Medulla oblongata (tissue), 1 donor: ENCODE results near the gene CNTN3.

ENCODE experiments used
- DNase-seq: peaks from one replicate; pipeline ENCODE4 v3.0.0-alpha.2; 2015; ENCODE audit errors: extremely low spot score

CNTN3 gene

DNA sequence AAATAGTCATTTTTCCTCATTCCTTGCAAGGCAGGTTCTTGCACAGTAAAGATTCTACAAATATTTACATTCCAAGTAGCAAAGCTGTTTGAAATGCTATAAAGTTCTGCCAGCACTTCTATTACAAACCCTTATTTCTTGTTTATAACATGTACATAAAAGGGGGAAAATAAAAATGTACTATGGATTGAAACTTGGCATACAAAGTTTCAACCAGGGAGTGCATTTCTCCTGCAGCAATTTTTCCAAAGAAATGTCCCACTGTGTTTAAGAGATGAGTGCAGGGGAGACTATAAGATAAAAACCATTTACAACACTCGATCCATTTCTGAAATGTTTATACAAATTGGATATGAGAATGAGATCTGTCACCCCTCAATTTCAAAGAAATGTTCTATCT is 3.3 kb downstream of the CNTN3 start:
- DNase-seq, result no peak

DNA sequence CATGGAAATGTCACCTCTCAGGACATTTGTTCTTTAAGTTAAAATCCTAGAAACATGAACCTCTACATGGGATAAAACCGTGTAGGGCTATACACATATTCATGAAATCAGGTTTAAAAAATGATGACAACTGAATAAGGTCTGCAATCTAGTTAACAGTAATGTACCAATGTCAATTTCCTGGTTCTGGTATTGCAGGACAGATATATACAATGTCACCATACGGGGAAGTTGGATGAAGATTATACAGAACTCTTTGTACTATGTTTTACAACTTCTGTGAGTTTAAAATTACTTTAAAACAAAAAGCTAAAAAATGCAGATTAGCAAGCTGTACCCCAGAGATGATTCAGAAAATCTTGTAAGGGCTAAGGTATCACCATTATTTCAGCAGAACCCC is 6.7 kb downstream of the CNTN3 start:
- DNase-seq, result no peak

DNA sequence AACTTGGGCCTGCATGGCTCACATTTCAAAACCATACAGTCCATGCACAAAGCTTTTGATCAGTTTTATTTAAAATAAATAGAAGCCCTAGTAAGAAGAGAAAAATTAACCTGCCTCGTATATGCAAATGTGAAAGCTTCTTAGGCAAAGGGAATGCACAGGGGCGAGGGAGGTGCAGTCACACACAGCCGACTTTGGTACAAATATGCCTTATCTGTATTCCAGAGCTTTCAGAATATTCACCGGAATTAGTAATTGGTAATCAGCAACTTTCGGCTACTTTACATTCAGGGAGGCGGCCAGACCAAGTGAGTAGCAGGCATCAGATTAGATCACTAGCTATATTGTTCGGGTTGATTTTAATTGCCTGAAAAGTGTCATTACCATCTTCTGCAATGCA is 7.5 kb downstream of the CNTN3 start:
- DNase-seq, result no peak

DNA sequence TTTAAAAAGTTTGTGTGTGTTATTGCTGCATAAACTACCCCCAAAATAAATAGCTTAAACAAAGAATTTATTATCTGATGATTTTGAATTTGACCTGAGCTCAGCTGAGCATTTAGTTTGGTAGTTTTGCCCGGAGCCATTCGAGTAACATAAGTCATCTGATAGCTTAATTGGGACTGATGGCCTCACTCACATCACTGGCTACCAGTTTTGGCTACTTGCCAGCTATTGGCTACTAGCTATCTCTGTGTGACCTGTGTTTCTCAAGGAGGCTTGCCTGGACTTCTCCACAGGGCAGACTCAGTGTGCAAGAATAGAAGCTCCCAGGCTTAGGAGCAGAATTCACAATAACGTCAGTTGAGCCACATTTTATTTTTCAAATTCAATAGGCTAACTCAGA is 9.0 kb downstream of the CNTN3 start:
- DNase-seq, result no peak

DNA sequence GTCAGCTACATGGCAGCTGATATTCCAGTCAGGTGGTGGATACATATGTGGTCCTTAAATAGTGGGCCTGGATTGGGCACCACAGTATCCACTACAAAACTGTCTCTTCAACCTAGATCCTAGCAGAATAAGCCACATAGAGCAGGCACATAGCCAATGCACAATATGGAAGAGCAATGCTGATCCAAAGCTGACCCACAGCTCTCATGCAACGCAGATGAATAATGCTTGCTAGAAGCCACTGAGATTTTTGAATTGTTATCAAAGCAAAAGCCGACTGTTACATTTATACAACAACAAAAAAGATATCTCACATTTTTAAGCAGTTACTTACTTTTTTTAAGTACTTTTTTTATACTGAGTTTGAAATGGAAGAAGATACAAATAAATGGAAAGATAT is 11.2 kb downstream of the CNTN3 start:
- DNase-seq, result no peak

DNA sequence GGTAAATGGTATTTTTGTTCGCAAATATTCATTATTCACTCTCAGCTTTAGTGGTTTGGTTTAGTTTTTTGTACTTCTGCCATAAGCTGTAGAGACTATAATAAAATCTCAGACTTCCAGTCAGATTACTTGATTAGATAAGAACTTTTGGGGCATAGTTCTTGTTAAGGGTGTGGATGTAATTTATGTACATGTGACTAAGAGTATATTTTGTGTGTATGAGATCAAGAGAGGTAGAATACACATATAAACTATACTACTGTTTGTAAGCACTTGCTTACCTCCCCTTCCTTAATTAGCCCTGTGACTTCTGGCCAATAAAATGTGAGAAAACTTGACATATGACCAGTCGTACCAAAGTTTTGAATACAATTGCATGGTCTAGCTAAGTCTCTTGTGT is 12.0 kb downstream of the CNTN3 start:
- DNase-seq, result no peak

DNA sequence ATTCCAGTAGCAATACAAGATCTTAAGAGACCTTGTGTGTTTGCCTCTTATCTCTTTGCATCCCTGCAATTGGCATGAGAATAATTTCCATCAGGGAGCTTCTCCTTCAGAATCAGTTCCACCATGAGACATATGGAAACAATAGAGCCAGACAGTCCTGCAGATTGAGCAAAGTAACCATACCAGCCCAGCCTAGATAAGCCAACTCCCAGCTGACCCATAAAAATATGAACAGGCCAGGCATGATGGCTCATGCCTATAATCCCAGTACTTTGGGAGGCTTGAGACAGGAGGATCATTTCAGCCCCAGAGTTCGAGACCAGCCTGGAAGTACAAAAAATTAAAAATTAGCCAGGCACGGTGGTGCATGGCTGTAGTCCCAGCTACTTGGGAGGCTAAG is 12.7 kb downstream of the CNTN3 start:
- no peak for DNase-seq

DNA sequence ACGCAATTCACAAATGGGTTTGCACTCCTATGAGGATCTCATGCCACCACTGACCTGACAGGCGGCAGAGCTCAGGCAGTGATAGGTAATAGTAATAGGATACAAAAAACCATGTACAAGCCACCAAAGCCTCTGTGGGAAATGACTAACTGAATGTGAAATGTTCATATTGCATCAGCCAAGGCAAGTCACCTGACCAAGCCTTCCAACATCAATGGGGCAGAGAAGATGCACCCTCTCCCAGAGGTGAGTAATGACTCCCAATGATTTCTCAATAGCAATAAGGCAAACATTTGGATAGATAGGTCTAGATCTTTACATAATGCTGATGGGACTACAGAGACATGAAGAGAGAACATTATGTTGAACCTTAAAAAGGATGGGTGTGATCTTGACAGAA is 14.9 kb downstream of the CNTN3 start:
- DNase-seq, result no peak

DNA sequence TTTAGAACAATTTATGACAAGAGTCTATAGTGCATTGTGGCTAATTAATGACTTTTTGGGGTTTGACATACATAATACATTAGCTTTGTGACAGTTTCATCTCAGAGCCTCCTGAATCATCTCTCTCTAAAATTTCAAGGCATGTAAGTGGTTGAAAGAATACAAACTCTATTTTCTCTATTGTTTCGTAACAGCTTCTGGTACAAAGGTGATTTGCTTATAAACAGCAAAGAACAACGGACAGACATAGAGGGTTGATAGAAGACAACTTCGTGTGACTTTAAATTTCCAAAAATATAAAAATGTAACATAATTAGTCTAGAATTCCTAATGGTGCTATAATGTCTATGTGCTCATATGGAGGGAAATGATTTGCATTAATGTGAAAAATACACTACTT is 21.3 kb downstream of the CNTN3 start:
- DNase-seq, result no peak

DNA sequence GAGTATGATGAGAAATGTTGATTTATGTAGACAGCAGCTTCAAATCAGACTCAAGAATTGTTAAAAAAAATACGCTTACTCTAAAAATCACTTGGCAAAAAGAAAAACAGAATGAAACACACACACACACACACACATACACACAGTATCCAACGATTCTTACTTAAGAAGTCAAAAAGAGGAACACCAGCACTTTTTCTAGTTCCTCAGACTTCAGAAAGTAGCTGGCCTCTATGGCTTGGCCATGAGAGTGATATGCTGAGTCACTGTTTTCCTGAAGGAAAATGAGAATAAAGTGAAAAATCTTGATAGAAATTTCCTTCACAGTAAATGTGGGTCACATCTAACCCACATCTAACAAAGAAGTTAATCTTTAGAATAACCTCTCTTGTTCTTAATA is 22.1 kb downstream of the CNTN3 start:
- DNase-seq, result no peak

DNA sequence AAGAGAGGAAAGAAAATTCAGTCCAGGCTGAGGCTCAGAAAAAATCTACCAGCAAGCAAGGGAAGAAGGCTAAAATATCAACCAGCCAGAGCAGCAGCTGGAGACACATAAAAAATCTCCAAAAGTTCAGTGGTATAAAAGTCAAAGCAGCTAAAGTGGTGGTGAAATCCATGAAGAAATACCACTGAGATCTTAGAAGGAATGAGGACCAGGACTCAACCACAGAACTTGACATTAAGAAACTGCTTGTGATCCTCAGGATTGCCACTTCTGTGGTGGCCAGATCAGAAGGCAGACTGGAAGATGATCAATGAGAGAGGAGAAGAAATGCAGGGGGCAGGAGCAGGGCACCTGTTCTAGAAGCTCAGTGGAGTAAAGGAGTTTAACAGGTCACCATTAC is 22.5 kb downstream of the CNTN3 start:
- no peak for DNase-seq

DNA sequence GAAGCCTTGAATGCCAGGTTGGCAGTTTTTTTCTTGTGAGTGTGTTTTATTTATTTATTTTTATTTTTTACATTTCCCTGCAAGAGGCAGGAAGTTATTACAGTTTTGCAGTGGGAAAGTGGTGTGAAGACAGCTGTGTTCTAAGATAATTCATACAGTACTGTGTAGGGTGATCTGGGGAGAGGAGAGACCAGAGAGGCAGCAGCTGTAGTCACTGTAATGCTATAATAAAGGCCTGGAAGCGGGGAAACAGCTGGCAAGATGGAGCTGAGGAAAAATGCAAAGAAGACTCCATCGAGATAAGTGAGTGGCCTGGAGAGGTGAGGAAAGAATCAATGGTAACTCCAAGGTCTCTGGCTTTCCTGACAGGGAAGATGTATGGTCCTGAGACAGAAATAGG is 23.1 kb downstream of the CNTN3 start:
- no peak for DNase-seq

DNA sequence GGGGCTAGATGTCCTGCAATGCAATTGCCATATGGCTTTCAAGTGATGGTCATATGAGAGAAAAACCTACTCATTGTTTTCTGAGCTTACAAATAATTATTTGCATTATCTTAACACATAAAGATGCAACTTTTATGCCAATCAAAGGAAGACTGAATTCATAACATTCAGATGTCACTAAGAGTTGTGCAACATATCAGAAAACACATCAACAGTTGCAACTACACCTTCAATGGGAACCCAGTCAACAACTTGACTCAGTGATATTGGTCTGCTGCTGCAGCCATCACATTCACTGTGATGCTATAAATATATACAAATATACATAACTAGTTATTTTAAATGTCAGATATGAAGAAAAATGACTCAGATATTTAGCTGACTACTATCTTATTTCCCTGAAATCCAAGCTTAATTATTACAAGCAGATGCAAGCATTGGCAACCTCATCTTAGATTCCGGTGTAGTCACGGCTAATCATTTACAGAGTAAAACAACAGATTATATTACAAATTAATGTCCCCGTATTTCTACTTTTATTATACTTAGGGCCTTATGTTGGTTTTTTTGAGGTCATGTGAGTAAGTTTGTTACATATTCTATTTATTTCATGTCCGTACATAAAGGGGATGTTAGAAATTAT is 23.7 kb downstream of the CNTN3 start:
- no peak for DNase-seq

DNA sequence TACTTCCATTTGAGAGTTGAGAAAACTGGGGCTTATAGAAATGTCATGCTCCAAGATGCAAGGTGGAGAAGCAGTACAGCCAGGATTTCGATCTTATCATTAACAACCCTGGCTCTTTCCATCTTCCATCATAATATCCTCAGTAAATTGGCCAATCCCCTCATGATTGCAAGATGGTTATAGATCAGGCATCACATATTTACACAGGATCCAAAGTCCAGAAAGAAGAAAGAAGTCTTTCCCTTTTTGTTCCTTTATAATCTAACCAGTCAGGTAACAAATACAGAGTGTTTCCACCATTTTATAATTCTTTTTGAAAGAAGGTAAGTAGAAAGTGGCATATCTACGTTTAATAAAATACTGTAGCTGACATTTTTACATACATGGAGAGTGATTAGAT is 29.7 kb downstream of the CNTN3 start:
- DNase-seq, result no peak

DNA sequence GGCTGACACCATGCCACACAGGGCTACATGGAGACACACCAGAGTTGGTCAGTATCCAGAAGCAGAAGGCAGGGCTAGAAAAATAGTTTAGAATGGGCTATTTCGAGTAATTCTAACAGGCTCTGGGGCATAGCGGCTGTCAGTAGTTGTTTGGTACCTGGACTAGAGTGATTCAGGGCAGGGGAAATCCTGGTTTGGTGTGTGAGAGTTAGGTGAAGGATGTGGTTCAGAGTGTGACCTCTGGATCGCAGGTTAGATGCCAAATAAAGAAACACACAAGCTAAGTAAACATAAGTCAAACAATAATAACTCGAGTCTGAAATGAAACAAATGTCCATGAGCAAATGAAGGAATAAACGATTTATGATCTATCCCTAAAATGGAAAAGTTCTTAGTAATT is 31.5 kb downstream of the CNTN3 start:
- no peak for DNase-seq

DNA sequence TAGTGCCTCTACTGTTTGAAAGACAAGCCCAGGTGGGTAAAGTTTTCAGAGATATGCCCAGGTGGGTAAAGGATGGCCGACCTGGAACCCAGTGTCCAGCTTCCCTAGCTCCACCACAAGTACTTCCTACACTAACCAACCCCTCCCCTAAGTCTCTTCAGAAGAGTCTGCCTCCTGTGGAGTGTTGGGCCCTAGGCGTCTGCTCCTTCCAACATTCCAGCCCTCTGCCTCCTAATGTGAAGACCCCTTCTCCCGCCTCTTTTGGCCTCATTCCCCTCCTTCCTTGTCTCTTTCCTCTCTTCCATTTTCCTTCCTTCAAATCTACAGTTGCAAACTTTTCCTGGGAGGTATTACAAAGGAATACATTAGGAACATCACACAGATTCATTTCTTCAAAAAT is 38.6 kb downstream of the CNTN3 start:
- no peak for DNase-seq

DNA sequence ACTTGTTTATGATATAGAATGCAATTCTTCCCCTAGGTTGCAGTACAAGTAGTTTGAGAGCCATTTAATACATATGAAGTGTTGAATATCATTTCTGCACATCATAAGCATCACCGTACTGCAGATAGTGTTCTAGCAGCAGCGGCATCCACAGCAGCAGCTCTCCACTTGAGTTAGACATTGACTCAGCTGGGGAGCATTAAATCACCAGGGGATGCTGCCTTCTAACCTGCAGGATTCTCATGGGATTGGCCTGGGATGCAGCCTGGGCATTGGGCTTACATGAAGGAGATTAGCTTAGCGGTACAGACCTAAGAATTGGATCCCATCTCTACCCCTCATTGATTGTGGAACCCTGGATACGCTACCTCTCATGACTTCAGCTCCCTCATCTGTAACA is 43.3 kb downstream of the CNTN3 start:
- no peak for DNase-seq
